HG02884 (cell line): ENCODE results near the gene RRN3.
"Not testable (repeated sequence)": the region's sequence is repeated elsewhere in the genome, so short reads cannot be mapped to it uniquely, and the experiment has no call there.

Experiments used
- ATAC-seq: cut with Tn5 transposase; IDR thresholded peaks from one replicate; pipeline ENCODE4 v1.9.1; 2021; ENCODE audit warnings: mild to moderate bottlenecking, moderate library complexity; ENCODE audit not compliant: unreplicated experiment

The RRN3 gene

DNA sequence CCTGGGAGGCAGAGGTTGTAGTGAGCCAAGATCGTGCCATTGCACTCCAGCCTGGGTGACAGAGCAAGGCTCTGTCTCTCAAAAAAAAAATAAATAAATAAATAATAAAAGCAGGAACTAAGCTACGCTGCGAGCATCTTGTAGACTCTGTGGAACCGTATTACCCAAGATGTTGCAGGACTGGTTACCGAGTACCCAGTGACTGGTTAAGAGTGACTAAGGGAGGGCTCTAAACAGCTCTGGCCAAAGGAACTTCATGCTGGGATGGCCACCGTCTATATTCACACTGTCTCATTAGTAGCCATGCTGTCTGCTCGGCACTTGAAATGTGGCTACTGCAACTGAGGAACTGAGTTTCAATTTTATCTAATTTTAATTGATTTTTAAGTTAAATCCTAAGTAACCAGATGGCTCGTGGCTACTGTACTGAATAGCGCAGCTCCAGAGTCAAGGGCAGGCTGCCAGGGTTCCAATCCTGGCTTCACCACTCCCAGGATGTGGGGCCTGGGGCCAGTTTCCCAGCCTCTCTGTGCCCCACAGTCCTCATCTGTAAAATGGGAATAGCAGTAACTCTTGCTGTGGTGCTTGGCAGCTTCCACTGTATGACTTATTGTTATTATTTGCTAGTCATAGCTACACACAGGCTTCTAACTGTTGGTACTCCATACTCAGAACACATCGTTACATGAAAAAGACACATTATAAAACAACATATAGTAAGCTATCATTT, 41.2 kb downstream of the RRN3 start:
- ATAC-seq = no peak

DNA sequence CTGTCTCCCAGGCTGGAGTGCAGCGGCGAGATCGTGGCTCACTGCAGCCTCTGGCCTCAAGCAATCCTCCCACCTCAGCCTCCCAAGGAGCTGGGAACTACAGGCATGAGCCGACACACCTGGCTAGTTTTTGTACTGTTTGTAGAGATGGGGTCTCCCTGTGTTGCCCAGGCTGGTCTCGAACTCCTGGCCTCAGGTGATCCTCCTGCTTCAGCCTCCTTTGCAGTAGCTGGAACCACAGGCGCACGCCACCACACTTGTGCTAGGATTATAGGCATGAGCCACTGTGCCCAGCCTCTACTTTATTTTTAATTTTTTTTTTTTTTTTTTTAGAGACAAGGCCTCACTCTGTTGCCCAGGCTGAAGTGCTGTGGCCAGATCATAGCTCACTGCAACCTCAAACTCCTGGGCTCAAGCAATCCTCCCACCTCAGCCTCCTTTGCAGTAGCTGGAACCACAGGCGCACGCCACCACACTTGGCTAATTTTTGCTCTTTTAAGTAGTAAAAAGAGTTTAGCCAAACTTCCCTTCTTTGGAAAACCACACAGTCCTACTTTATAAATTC, 42.6 kb downstream of the RRN3 start:
- no peak for ATAC-seq

DNA sequence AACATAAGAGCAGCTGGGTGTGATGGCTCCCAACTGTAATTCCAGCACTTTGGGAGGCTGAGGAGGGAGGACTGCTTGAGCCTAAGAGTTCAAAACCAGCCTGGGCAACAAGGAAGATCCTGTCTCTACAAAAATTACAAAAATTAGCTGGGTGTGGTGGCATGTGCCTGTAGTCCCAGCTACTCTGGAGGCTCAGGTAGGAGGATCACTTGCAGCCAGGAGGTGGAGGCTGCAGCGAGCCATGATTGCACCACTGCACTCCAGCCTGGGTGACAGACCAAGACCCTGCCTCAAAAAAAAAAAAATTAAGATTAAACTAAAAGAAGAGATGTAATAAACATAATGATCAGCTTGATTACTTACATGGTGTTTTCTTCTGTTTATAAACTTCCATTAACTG, 43.6 kb downstream of the RRN3 start:
- ATAC-seq = not testable (repeated sequence)

DNA sequence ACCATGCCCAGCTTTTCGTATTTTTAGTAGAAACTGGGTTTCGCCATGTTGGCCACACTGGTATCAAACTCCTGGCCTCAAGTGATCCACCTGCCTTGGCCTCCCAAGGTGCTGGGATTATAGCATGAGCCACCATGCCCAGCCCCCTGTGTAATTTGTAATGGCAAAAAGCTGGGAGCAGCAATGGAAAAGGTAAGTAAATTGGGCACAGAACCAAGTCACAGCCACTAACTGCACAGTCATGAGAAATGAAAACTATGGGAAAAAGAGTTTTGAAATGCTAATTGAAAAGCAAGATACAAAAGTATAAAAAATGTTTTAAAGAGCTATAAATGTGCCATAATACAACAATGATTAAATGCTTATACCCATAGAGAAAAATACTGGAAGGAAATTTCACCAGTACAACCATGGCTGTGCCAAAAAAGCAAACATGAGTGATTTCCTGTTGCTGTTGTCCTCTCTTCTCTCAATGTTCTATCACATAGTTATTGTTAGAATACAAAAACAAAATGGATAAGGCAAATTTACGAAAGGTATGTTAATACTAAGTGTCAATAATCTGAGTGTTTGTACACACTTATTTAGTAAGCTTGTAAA, 44.4 kb downstream of the RRN3 start:
- ATAC-seq = no peak

DNA sequence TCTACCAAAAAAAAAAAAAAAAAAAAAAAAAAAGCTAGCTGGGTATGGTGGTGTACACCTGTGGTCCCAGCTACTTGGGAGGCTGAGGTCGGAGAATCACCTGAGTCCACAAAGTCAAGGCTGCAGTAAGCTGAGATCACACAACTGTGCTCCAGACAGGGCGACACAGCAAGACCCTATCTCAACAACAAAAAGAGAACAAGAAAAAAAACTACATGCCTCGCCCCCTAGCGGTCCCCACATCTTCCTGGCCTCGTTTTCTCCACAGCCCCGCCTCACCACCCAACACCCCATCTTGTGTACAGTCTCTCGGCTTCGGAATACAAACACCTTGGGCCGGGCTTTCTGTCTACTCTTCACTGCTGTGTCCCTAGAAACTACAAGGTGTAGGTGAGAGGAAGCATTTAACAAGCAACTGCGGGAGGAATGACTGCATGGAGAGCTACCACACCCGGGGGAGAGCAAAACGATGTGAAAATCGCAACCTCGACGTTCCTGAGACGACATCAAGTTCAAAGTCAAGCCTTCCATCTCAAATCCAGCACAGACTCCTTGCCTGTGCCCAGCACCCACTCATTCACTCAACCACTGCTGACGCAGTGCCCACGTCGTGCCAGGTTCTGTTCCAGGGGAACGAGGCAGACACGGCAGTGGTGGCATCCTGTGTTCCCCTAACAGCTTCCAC, 47.2 kb downstream of the RRN3 start:
- ATAC-seq = no peak

DNA sequence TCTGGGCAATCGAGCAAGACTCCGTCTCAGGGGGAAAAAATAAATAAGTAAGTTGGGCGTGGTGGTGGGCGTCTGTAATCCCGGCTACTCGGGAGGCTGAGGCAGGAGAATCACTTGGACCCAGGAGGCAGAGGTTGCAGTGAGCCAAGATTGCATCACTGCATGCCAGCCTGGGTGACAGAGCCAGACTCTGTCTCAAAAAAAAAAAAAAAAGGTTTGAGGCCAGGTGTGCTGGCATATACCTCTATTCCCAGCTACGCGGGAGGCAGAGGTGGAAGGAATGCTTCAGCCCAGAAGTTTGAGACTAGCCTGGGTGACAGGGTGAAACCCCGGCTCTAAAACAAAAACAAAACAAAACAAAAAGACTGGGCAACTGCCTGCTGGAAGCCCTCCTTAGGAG, 48.8 kb downstream of the RRN3 start:
- not testable (repeated sequence) for ATAC-seq

DNA sequence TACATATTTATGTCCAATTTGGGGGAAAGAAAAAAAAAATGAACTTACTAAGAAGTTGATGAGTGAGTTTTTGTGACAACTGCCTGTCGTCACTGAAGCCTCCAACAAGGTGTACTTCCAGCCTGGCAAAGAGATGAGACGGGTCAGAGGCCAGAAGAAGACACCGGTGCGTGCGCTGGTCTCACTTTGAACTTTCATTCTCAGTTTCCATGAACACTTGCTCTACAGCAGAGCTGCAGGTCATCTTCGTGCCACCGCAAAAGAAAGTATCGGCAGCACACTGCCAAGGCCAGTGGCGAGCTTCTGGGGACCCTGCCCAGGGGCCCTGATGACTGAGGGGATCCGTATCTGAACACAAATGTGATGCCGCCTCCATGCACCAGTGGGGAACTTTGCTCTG, 49.8 kb downstream of the RRN3 start:
- ATAC-seq = no peak

DNA sequence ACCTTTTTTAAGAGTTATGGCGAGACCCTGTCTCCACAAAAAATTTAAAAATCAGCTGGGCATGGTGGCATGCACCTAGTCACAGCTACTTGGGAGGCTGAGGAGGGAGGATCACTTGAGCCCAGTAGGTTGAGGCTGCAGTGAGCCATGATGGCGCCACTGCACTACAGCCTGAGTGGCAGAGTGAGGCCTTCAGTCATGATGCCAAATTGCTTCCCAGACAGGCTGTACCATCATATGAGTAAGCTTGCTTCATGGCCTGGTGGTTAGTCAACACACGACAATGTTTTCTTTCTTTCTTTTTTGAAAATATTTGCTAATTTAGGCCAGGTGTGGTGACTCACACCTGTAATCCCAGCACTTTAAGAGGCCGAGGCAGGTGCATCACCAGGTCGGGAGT, 50.7 kb downstream of the RRN3 start:
- no peak for ATAC-seq

DNA sequence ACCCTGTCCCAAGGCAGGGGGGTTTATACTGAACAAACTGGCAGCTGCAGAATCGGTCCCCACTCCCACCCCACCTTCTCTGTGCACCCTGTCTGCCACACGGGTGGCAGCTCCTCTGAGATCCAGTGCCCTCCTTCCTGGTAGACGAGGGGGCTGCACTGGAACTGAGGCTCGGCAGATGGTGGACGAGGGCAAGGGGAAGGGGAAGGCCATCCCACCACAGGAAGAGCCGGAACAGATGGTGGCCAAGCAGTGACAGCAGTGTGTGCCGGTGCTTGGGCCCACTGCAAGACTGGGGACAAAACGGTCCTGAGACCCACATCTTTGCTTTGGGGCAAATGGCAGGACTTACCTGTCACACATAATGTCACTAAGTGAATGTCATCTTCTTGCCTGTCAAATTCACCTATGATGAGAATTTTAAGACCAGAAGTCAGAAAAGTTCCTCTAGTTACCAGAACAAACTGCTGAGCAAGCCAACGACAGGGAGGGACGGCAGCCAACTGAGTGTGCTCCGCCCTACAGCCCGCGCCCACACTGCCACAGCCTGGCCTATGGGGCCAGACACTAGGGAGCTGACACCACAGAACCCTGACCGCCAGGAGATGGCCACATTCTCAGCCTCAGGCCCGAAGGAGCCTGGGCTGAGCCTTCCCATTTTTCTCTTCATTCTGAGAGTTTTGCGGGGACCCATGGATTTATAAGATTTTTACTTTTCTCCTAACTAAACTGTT, 52.6 kb downstream of the RRN3 start:
- no peak for ATAC-seq

DNA sequence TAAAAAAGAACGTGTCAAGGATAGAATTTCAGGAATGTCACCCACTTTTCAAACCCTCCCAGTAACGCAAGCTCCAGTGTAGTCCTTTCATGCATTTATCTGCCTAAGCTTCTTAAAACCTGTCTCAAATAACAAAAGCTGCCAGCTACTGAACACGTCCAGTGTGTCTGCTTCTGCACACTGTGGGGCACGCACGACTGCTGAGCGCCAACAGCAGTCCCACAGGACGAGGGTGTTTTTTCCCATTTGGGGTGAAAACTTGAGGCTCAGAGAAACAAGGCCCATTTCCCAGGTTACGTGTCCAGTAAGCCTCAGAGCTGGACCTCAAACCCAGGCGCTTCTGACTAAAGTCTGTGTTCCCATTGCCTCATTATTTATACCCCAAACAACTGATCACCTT, 55.4 kb downstream of the RRN3 start:
- no peak for ATAC-seq

DNA sequence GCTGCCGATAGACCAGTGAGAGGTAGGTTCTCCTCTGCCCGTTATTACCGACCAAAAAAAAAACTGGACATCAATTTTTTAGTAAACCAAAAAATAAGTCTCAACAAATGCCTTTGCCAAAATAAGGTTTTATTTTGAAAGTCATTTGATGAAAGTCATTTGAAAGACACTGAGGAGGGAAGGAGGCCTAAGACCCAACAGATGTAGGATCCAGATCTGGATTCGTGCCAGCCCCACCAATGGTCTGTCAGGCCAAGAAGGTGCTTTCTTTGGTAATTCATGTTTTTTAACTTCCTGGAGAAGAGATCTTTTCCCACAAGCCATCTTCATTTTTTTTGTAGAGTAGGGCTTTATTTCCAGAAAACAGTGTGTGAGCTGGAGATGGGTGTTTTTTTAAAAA, 56.3 kb downstream of the RRN3 start:
- ATAC-seq = no peak

DNA sequence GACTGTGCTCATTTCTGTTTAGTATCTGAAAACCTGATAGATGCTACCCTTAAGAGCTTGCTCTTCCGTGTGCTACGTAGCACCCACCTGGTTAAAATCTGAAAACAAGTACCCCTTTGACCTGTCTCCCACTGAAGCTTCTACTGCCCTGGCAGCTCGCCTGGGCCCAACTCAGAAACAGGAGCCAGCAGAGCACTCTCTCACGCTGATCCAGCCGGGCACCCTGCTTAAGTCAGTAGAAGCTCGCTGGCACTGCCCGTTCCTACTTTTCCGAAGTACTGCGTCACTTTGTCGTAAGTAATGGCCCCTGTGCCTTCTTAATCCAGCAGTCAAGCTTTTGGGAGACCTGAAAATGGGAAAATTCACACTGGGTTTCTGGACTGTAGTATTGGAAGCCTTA, 57.1 kb downstream of the RRN3 start:
- ATAC-seq = no peak

DNA sequence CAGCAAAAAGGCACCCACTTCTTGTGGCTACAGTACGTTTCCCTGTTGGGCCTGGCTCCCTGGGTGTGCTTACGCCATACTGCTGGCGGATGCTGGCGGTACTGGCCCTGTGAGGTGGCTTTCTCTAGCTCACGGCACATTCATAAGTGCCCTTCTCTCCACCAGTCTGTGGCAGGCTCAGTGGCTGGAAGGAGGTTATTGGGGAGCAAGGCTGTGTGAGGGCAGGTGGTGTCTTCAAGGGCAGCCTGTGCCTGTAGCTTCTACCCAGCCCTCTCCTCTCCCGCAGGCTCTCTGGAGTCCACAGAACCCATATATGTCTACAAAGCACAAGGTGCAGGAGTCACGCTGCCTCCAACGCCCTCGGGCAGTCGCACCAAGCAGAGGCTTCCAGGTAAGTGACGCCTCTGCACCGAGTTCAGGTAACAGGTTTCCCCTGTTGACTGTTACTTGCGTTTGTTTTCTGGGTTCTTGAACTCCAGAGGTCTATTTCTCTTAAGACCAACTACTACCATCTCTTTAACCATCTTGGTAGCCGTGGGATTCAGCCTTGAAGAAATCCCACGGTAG, 58.8 kb downstream of the RRN3 start:
- no peak for ATAC-seq

DNA sequence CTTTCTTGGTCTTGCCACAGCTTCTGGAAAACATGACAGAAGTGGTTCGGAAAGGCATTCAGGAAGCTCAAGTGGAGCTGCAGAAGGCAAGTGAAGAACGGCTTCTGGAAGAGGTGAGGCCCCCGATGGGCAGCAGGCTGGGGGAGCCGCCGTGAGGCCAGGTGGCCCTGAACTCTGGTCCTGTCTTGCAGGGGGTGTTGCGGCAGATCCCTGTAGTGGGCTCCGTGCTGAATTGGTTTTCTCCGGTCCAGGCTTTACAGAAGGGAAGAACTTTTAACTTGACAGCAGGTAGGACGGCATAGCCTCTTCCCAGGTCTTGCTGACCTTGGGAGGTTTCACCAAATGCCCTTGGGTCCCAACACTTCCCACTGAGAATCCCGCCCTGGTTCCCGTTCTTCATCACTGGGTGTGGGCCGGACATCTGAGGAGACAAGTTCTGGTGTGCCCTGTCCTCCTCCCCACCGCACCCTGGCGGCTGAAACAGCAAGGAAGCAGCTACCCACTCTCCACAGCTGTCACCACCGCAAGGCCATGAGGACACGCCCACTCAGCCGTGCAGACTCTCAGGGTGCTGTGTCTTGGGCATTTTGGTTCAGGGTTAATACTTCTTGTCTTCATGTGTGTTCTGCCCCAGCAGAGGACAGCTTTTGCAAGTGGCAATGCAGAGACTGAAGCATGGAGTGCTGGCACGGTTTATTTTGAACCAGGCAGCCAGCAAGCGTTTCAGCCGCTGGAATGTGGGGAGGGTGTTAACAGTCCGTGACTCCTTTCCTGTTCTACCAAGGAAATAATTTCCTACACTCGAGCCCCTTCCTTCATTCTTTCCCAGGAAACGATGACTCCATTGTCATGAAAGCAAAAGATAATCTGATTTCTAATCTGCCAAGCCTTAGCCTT, 59.6 kb downstream of the RRN3 start:
- ATAC-seq = no peak

DNA sequence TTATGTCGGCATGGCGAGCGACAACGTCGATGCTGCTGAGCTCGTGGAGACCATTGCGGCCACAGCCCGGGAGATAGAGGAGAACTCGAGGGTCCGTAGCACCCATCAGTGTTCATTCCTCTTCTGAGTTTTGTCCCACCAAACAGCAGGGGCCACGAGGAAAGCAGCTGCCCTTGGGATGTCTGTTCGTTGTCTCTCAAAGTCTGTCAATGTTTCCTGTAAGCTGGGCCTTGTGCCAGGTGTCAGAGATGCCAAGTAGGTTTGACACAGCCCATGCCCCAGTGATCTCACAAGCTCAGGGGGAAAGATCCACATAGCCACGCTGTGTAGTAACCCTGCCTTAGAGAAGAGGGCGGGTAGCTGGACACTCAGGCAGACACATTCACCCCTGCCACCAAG, 60.8 kb downstream of the RRN3 start:
- no peak for ATAC-seq

DNA sequence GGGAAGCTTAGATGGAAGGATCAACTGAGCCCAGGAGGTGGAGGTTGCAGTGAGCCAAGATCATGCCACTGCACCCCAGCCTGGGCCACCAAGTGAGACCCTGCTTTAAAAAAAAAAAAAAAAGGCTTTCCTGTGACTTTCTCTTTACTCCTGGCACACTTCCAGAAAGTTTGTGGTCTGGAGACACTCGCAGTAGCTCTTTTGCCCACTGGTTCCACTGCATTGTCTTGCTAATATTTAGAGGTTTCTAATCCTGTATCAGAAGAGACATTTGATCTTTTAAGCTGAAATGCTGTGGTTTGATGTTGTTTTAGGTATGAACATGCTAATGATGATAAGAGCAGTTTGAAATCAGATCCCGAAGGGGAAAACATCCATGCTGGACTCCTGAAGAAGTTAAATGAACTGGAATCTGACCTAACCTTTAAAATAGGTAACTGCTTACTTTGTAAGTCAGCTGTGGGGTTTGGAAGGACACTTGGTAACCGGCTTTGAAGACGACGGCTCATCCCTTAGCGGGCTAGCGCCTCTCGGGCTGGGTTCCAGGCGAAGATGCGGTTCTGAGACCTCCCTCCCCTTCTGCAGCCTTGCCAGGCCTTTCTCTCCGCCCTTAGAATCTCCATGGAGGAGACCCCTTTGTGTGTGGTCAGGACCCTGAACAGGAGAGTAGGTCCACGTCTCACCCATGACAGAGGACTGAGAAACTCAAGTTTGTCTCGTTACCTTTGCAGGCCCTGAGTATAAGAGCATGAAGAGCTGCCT, 61.3 kb downstream of the RRN3 start:
- ATAC-seq = no peak

DNA sequence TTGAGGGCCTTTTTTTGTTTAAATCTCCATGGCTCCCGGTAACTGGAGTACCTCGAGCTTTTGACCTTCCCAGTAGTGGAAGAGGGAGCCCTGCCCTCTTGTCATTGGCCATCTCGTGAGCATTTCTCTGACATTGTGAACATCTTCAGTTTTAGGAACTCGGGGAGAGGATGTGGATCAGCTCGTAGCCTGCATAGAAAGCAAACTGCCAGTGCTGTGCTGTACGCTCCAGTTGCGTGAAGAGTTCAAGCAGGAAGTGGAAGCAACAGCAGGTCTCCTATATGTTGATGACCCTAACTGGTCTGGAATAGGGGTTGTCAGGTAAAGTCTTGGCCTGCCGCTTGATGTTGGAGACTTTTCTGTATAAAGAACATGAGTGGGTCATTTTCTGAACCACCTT, 62.5 kb downstream of the RRN3 start:
- ATAC-seq = no peak

DNA sequence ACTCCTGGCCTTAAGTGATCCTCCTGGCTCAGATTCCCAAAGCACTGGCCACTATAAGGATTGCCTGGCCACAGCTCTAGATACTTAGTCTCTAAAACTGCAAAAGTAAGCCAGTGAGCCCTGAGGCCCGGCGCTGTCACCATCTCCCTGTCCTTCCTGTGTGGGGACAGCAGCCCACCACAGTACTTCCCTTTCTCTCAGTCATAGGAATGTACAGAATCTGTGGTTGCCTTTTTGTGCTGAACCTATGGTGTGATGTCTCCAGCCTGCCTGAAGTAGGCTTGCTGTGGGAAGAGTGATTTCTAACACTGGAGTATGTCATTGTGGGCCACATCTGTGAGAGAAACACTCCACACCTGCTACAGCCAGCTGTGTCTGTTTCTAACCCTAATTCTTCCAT, 62.9 kb downstream of the RRN3 start:
- ATAC-seq = no peak

DNA sequence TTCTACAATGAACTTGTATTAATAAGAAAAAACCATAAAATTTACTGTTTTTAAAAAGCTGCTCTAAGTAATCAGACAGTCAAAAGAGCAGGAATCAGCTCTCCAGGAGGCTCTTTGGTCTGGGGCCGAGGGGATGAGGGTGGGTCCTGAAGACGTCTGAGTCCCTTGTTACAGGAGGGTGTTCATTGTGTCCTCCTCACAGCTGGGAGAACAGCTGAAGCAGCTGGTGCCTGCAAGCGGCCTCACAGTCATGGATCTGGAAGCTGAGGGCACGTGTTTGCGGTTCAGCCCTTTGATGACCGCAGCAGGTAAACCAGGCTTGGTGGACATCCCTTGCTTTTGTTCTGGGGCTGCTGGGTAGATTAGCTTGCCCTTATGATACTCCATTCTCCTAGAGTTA, 64.3 kb downstream of the RRN3 start:
- ATAC-seq = not testable (repeated sequence)
